ENCODE measurements around the gene NUP205. TPM values are rescaled to one million over a fixed set of nuclear protein-coding genes. Genes with fewer than 3 reads are reported as not detected.
A peak's percentile ranks its signal among the peaks of the same experiment; 100 is the strongest.

NUP205 gene
- total and polyA plus RNA-seq, 2 of the 13 experiments (the other 11 are each of a cell fraction or from before 2014, with no cell fraction given) = 46.2 to 87.2 TPM

DNA sequence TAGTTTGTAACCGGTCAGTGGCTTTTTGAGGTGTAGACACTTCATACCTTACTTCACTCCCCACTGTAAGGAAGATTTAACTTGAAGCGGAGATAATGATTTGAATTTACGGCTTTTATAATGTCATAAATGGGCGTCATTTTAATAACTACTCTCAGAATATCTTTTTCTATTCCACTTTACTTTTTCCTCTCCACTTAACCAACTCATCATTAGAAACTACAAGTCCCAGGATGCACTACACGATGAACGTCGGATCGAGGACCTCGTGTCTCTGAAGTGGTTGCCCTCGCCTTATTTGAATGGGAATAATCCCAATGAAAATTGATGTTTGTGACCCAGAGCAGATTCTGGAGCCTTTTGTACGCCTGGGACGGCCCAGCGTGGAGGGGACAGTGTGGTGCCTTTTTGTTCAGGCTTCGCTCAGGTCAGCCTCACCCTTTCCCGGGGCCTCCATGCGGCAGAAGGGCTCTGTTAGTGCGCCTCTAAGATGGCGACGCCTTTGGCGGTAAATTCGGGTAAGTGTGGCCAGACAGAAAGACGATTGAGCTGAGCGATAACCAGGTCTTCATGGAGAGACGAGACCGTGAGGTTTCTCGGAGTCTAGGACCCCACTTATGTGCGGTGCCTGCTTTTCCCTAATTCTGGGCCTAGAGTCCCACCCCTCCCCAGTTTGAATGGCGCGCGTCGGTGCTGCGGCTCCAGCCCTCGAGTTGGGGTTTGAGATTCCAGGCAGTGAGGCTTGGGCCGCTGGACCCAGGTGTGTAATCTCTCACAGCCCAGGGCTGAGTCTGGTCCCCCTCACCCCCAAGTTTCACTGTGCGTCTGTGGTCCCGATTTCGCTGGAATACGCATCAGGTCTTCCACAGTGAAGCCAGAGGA lies at the start of gene NUP205 (continued):
- TF ChIP-seq ZFP36 (IDR thresholded peaks at IDR 0.05; ENCODE audit: borderline replicate concordance, low read depth, low read length, partially characterized antibody) = no peak
- TF ChIP-seq ZMAT3 (CRISPR knock-in tag; conservative IDR thresholded peaks at IDR 0.05) = peak; percentile 26; the same call in 1 of the 2 replicates
- TF ChIP-seq PTBP1 (IDR thresholded peaks at IDR 0.05; ENCODE audit: low read depth, low read length, poor library complexity, severe bottlenecking) = no peak
- TF ChIP-seq SIX4 (CRISPR knock-in tag; IDR thresholded peaks at IDR 0.05) = no peak
- peak; percentile 62 for TF ChIP-seq MED8 (CRISPR knock-in tag; IDR thresholded peaks at IDR 0.05; ENCODE audit: insufficient replicate concordance)
- TF ChIP-seq CENPX (CRISPR knock-in tag; IDR thresholded peaks at IDR 0.05) = no peak
- TF ChIP-seq DMAP1 (CRISPR knock-in tag; IDR thresholded peaks at IDR 0.05) = peak; percentile 89; the same call in 1 of the 2 replicates
- TF ChIP-seq SNAPC2 (CRISPR knock-in tag; IDR thresholded peaks at IDR 0.05) = no peak
- TF ChIP-seq, protein P1, sequence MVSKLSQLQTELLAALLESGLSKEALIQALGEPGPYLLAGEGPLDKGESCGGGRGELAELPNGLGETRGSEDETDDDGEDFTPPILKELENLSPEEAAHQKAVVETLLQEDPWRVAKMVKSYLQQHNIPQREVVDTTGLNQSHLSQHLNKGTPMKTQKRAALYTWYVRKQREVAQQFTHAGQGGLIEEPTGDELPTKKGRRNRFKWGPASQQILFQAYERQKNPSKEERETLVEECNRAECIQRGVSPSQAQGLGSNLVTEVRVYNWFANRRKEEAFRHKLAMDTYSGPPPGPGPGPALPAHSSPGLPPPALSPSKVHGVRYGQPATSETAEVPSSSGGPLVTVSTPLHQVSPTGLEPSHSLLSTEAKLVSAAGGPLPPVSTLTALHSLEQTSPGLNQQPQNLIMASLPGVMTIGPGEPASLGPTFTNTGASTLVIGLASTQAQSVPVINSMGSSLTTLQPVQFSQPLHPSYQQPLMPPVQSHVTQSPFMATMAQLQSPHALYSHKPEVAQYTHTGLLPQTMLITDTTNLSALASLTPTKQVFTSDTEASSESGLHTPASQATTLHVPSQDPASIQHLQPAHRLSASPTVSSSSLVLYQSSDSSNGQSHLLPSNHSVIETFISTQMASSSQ (IDR thresholded peaks at IDR 0.05; ENCODE audit: low read depth) = no peak
- TF ChIP-seq, protein P1 (CRISPR knock-in tag; IDR thresholded peaks at IDR 0.05; ENCODE audit: borderline replicate concordance) = peak; percentile 67; the same call in 1 of the 2 replicates
- TF ChIP-seq, protein P2, sequence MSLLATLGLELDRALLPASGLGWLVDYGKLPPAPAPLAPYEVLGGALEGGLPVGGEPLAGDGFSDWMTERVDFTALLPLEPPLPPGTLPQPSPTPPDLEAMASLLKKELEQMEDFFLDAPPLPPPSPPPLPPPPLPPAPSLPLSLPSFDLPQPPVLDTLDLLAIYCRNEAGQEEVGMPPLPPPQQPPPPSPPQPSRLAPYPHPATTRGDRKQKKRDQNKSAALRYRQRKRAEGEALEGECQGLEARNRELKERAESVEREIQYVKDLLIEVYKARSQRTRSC (CRISPR knock-in tag; IDR thresholded peaks at IDR 0.05; ENCODE audit: low read depth) = no peak
- no peak for TF ChIP-seq BHLHE40 (IDR thresholded peaks at IDR 0.05; ENCODE audit: low read length)
- TF ChIP-seq NR2C2 (CRISPR knock-in tag; IDR thresholded peaks at IDR 0.05; ENCODE audit: borderline replicate concordance) = peak; percentile 81
- TF ChIP-seq, protein P3, sequence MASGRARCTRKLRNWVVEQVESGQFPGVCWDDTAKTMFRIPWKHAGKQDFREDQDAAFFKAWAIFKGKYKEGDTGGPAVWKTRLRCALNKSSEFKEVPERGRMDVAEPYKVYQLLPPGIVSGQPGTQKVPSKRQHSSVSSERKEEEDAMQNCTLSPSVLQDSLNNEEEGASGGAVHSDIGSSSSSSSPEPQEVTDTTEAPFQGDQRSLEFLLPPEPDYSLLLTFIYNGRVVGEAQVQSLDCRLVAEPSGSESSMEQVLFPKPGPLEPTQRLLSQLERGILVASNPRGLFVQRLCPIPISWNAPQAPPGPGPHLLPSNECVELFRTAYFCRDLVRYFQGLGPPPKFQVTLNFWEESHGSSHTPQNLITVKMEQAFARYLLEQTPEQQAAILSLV (CRISPR knock-in tag; IDR thresholded peaks at IDR 0.05; ENCODE audit: borderline replicate concordance) = peak; percentile 82
- no peak for TF ChIP-seq ZNF552 (CRISPR knock-in tag; IDR thresholded peaks at IDR 0.05; ENCODE audit: borderline replicate concordance)
- TF ChIP-seq ZSCAN9 (CRISPR knock-in tag; IDR thresholded peaks at IDR 0.05; ENCODE audit: borderline replicate concordance) = peak; percentile 79
- TF ChIP-seq ZNF777 (CRISPR knock-in tag; IDR thresholded peaks at IDR 0.05) = peak; percentile 71
- TF ChIP-seq, protein P4, sequence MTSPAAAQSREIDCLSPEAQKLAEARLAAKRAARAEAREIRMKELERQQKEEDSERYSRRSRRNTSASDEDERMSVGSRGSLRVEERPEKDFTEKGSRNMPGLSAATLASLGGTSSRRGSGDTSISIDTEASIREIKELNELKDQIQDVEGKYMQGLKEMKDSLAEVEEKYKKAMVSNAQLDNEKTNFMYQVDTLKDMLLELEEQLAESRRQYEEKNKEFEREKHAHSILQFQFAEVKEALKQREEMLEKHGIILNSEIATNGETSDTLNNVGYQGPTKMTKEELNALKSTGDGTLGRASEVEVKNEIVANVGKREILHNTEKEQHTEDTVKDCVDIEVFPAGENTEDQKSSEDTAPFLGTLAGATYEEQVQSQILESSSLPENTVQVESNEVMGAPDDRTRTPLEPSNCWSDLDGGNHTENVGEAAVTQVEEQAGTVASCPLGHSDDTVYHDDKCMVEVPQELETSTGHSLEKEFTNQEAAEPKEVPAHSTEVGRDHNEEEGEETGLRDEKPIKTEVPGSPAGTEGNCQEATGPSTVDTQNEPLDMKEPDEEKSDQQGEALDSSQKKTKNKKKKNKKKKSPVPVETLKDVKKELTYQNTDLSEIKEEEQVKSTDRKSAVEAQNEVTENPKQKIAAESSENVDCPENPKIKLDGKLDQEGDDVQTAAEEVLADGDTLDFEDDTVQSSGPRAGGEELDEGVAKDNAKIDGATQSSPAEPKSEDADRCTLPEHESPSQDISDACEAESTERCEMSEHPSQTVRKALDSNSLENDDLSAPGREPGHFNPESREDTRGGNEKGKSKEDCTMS (CRISPR knock-in tag; conservative IDR thresholded peaks at IDR 0.05) = 0 out of 2 replicates have a peak, but pooled peaks have one; percentile 20
- TF ChIP-seq KDM3A (CRISPR knock-in tag; IDR thresholded peaks at IDR 0.05; ENCODE audit: low read depth) = 0 out of 2 replicates have a peak, but pooled peaks have one; percentile 28

All from HepG2 (cell line).